Smooth muscle cell (in vitro differentiated cells): Measurements from ENCODE around the gene RGS4. TPM values are rescaled to one million over a fixed set of nuclear protein-coding genes. Genes with fewer than 3 reads are reported as not detected.

Experiments
- DNase-seq: peaks from one replicate; lab custom pipeline; 2025; ENCODE audit not compliant: unreplicated experiment; lab: John Stamatoyannopoulos, UW
- H2AFZ ChIP-seq: fragments of 200-600 bp; sonication (generic); 2 replicates; pipeline ENCODE4 v1.6.0; 2016; ENCODE audit warnings: antibody characterized with exemption, low read depth, mild to moderate bottlenecking
- H3F3A ChIP-seq: fragments of 200-600 bp; sonication (generic); 2 replicates; pipeline ENCODE4 v1.6.0; 2017; ENCODE audit warnings: antibody characterized with exemption, low read depth
- H3K27ac ChIP-seq: fragments of 200-600 bp; sonication (generic); 2 replicates; pipeline ENCODE4 v1.5.1; 2016; ENCODE audit warnings: low read depth, mild to moderate bottlenecking
- H3K27me3 ChIP-seq: fragments of 200-600 bp; sonication (generic); 2 replicates; pipeline ENCODE4 v1.6.1; 2016; ENCODE audit warnings: low read depth, mild to moderate bottlenecking
- H3K36me3 ChIP-seq: fragments of 200-600 bp; sonication (generic); 2 replicates; pipeline ENCODE4 v1.5.1; 2016; ENCODE audit warnings: low read depth
- H3K4me1 ChIP-seq: fragments of 200-600 bp; sonication (generic); 2 replicates; pipeline ENCODE4 v1.5.1; 2016; ENCODE audit warnings: low read depth
- H3K4me2 ChIP-seq: fragments of 200-600 bp; sonication (generic); 2 replicates; pipeline ENCODE4 v1.6.0; 2016; ENCODE audit warnings: mild to moderate bottlenecking
- H3K4me3 ChIP-seq: fragments of 200-600 bp; sonication (generic); 2 replicates; pipeline ENCODE4 v1.5.1; 2016; ENCODE audit warnings: mild to moderate bottlenecking
- H3K79me2 ChIP-seq: fragments of 200-600 bp; sonication (generic); 2 replicates; pipeline ENCODE4 v1.6.0; 2016; ENCODE audit warnings: low read depth, mild to moderate bottlenecking
- H3K9ac ChIP-seq: fragments of 200-600 bp; sonication (generic); 2 replicates; pipeline ENCODE4 v1.6.0; 2016; ENCODE audit warnings: low read depth
- H3K9me3 ChIP-seq: fragments of 200-600 bp; sonication (generic); replicated peaks from 2 replicates; pipeline ENCODE4 v1.5.1; 2016; ENCODE audit warnings: low read depth
- H4K20me1 ChIP-seq: fragments of 200-600 bp; sonication (generic); 2 replicates; pipeline ENCODE4 v1.6.0; 2016; ENCODE audit warnings: low read depth
- CTCF ChIP-seq: fragments of 200-600 bp; sonication (generic); IDR thresholded peaks from 2 replicates; pipeline ENCODE4 v1.5.1; 2017; ENCODE audit warnings: borderline replicate concordance, mild to moderate bottlenecking, antibody characterized with exemption; ENCODE audit not compliant: insufficient read depth, poor library complexity, severe bottlenecking
- WGBS: methylation state at CpG from one replicate; pipeline ENCODE4 v1.1.7; 2016; ENCODE audit warnings: low lambda C conversion rate; 5-methylcytosine and 5-hydroxymethylcytosine counted together
- polyA plus RNA-seq: library from polyadenylated mRNA; unstranded; fragments of >200 nt; fragmentation: Nextera tagmentation; extraction: Ambion mirVana; gene quantifications from 2 replicates; pipeline ENCODE4 v1.2.1, GENCODE V29; 2016
- total RNA-seq: library from RNA; depleted of rRNA; stranded (reverse); fragments of >200 nt; gene quantifications from 2 replicates; pipeline ENCODE4 v1.2.3, GENCODE V29; 2014

RGS4 gene
- total and polyA plus RNA-seq, 2 experiments from 2014 or later = 6.2 to 50.6 TPM

- 93% methylated on average over 2 of the region's 2 CpGs for WGBS
- H3K9ac ChIP-seq = no peak overlapping the region
- H2AFZ ChIP-seq = no peak overlapping the region
- H3K9me3 ChIP-seq = no peaks in the 10 kb centered on the region
- no peaks in the 10 kb centered on the region for H3K79me2 ChIP-seq
- DNase-seq = no peak
- no peak overlapping the region for H3K4me3 ChIP-seq
- no peak for TF ChIP-seq CTCF
- no peaks in the 10 kb centered on the region for H3K36me3 ChIP-seq
- no peak overlapping the region for H3K4me2 ChIP-seq
- peaks cover 11% of the 10 kb centered on the region for H3K4me1 ChIP-seq
- no peaks in the 10 kb centered on the region for H3K27me3 ChIP-seq
- H4K20me1 ChIP-seq = no peaks in the 10 kb centered on the region
- H3K27ac ChIP-seq = no peak overlapping the region
- H3F3A ChIP-seq = no peaks in the 10 kb centered on the region
Observed at GRCh38 chr1:163038928-163039706, 30.0 kb upstream of the RGS4 start.

- Histone ChIP-seq H3K9me3 (no peaks in the 10 kb centered on the region), H3K4me1 (peaks cover 11% of the 10 kb centered on the region), H3F3A (no peaks in the 10 kb centered on the region), H3K9ac (no peak overlapping the region), H4K20me1 (no peaks in the 10 kb centered on the region), H3K27me3 (no peaks in the 10 kb centered on the region), H3K79me2 (no peaks in the 10 kb centered on the region), H3K36me3 (no peaks in the 10 kb centered on the region), H2AFZ (no peak overlapping the region), H3K4me2 (no peak overlapping the region), H3K4me3 (no peak overlapping the region), H3K27ac (no peak overlapping the region)
- WGBS = 97% methylated on average over 2 of the region's 2 CpGs
- TF ChIP-seq CTCF = no peak
- DNase-seq = no peak
Observed at GRCh38 chr1:163039707-163040093, 29.5 kb upstream of the RGS4 start.

- H3K27me3 ChIP-seq = no peaks in the 10 kb centered on the region
- 0% methylated on average over 1 of the region's 1 CpG for WGBS
- no peak overlapping the region for H3K4me2 ChIP-seq
- H4K20me1 ChIP-seq = no peaks in the 10 kb centered on the region
- H2AFZ ChIP-seq = no peak overlapping the region
- no peak for TF ChIP-seq CTCF
- no peak for DNase-seq
- H3K9ac ChIP-seq = no peak overlapping the region
- H3K4me3 ChIP-seq = no peak overlapping the region
- no peaks in the 10 kb centered on the region for H3F3A ChIP-seq
- no peaks in the 10 kb centered on the region for H3K9me3 ChIP-seq
- peak overlapping the region; percentile 26 for H3K27ac ChIP-seq
- H3K36me3 ChIP-seq = no peaks in the 10 kb centered on the region
- no peaks in the 10 kb centered on the region for H3K4me1 ChIP-seq
- no peaks in the 10 kb centered on the region for H3K79me2 ChIP-seq
Observed at GRCh38 chr1:163046071-163046470, 23.1 kb upstream of the RGS4 start.
